GM12878 (cell line): Measurements from ENCODE around the gene L3MBTL1. TPM values are rescaled to one million over a fixed set of nuclear protein-coding genes. Genes with fewer than 3 reads are reported as not detected.

ENCODE experiments used
- BMI1 ChIP-seq: fragments of 450-650 bp; IDR thresholded peaks from 2 replicates; pipeline ENCODE4 v1.6.1; 2016; ENCODE audit warnings: mild to moderate bottlenecking, moderate library complexity, borderline replicate concordance
- CHD4 ChIP-seq: fragments of 200-600 bp; sonication (generic); IDR thresholded peaks from 2 replicates; pipeline ENCODE4 v1.6.1; 2016; ENCODE audit warnings: mild to moderate bottlenecking
- CTCF ChIP-seq, 3 experiments: IDR thresholded peaks in 2 of 3; conservative IDR thresholded peaks in 1 of 3; 2 replicates each; pipeline ENCODE4 v1.5.1; 2011; ENCODE audit warnings: low read depth in 3 of 3, low read length in 3 of 3, mild to moderate bottlenecking in 3 of 3, control low read depth in 2 of 3, moderate library complexity in 2 of 3, inconsistent platforms in 1 of 3, mixed read lengths in 1 of 3; ENCODE audit not compliant: control insufficient read depth in 2 of 3, insufficient read depth in 1 of 3; ENCODE audit errors: extremely low read depth in 1 of 3
- ETV6 ChIP-seq, 2 experiments: fragments of 450-650 bp in 1 of 2; IDR thresholded peaks in 1 of 2; conservative IDR thresholded peaks in 1 of 2; 2 replicates each; pipeline ENCODE4 v1.6.1; 2014; ENCODE audit warnings: antibody characterized with exemption in 1 of 2, borderline replicate concordance in 1 of 2, low read depth in 1 of 2, mild to moderate bottlenecking in 1 of 2, moderate library complexity in 1 of 2
- IRF4 ChIP-seq: IDR thresholded peaks from 2 replicates; pipeline ENCODE4 v1.6.1; 2011; ENCODE audit warnings: low read depth, low read length
- JUND ChIP-seq: IDR thresholded peaks from 2 replicates; pipeline ENCODE4 v1.6.1; 2012; ENCODE audit warnings: low read depth, mild to moderate bottlenecking, low read length, improper control_type of control experiment, moderate library complexity
- PKNOX1 ChIP-seq: fragments of 450-650 bp; IDR thresholded peaks from 2 replicates; pipeline ENCODE4 v1.6.1; 2016; ENCODE audit warnings: mild to moderate bottlenecking
- POLR2A ChIP-seq: IDR thresholded peaks from 2 replicates; pipeline ENCODE4 v1.6.1; 2011; ENCODE audit warnings: low read depth, mild to moderate bottlenecking, low read length
- RB1 ChIP-seq: fragments of 450-650 bp; formaldehyde crosslinking; IDR thresholded peaks from 2 replicates; pipeline ENCODE4 v1.6.1; 2017; ENCODE audit warnings: mild to moderate bottlenecking, borderline replicate concordance
- RCOR1 ChIP-seq: conservative IDR thresholded peaks from 2 replicates; pipeline ENCODE4 v1.6.1; 2012; ENCODE audit warnings: low read depth, low read length, improper control_type of control experiment
- SPI1 ChIP-seq: IDR thresholded peaks from 2 replicates; pipeline ENCODE4 v1.6.1; 2011; ENCODE audit warnings: low read depth, mild to moderate bottlenecking, low read length, moderate library complexity, borderline replicate concordance; ENCODE audit not compliant: insufficient read depth
- ZNF24 ChIP-seq: fragments of 450-650 bp; IDR thresholded peaks from 2 replicates; pipeline ENCODE4 v1.6.1; 2017; ENCODE audit warnings: antibody characterized with exemption, mild to moderate bottlenecking
- ZNF687 ChIP-seq: fragments of 450-650 bp; IDR thresholded peaks from 2 replicates; pipeline ENCODE4 v1.6.1; 2017; ENCODE audit warnings: mild to moderate bottlenecking, moderate library complexity
- ZSCAN29 ChIP-seq: fragments of 450-650 bp; IDR thresholded peaks from 2 replicates; pipeline ENCODE4 v1.6.1; 2017; ENCODE audit warnings: mild to moderate bottlenecking, moderate library complexity
- polyA plus RNA-seq, 11 experiments: library from polyadenylated mRNA; depleted of rRNA in 4 of 11; unstranded in 6 of 11; stranded (reverse) in 5 of 11; fragments of >200 nt; fragmentation: Nextera tagmentation in 4 of 11; fragmentation: Illumina TruSeq in 1 of 11; extraction: Ambion mirVana in 4 of 11; extraction: Trizol in 1 of 11; gene quantifications; 1 replicate in 1 of 11; 2 replicates in 10 of 11; pipeline versions ENCODE4 v1.2.1 to v1.2.3, GENCODE V29; 2011 to 2016; ENCODE audit warnings: inconsistent platforms in 2 of 11, missing spikeins in 2 of 11, low read depth in 1 of 11
- total RNA-seq, 4 experiments: library from RNA; depleted of rRNA in 3 of 4; stranded (reverse); fragments of >200 nt in 3 of 4; fragmentation: Illumina TruSeq in 1 of 4; extraction: Trizol in 1 of 4; gene quantifications; 2 replicates each; pipeline versions ENCODE4 v1.2.1 to v1.2.3, GENCODE V29; 2013 to 2021
- TF ChIP-seq, protein P1 (sequence below): fragments of 450-650 bp; IDR thresholded peaks from 2 replicates; pipeline ENCODE4 v1.6.1; 2017; ENCODE audit warnings: antibody characterized with exemption, mild to moderate bottlenecking, moderate library complexity
- TF ChIP-seq, protein P2 (sequence below): fragments of 450-650 bp; IDR thresholded peaks from 2 replicates; pipeline ENCODE4 v1.6.1; 2017; ENCODE audit warnings: mild to moderate bottlenecking, low read depth, inconsistent platforms; ENCODE audit not compliant: poor library complexity, severe bottlenecking

The L3MBTL1 gene
- total and polyA plus RNA-seq, 10 of the 15 experiments (the other 5 are each of a cell fraction or from before 2014, with no cell fraction given), result 0.56 to 6.6 (median 3.9) TPM

GRCh38 chr20:43459022-43459942, 48.2 kb upstream of the L3MBTL1 start (continued):
- TF ChIP-seq ZNF24, result no peak
- no peak for TF ChIP-seq BMI1
- no peak for TF ChIP-seq RB1
- TF ChIP-seq PKNOX1, result no peak
- no peak for TF ChIP-seq RCOR1
- TF ChIP-seq CHD4, result no peak
- TF ChIP-seq ETV6 (conservative IDR thresholded peaks at IDR 0.05 in 1 of 2, IDR thresholded peaks at IDR 0.05 in 1 of 2; ENCODE audit: borderline replicate concordance in 1 of 2, low read depth in 1 of 2), result no peak
- no peak for TF ChIP-seq JUND
- TF ChIP-seq, protein P1, sequence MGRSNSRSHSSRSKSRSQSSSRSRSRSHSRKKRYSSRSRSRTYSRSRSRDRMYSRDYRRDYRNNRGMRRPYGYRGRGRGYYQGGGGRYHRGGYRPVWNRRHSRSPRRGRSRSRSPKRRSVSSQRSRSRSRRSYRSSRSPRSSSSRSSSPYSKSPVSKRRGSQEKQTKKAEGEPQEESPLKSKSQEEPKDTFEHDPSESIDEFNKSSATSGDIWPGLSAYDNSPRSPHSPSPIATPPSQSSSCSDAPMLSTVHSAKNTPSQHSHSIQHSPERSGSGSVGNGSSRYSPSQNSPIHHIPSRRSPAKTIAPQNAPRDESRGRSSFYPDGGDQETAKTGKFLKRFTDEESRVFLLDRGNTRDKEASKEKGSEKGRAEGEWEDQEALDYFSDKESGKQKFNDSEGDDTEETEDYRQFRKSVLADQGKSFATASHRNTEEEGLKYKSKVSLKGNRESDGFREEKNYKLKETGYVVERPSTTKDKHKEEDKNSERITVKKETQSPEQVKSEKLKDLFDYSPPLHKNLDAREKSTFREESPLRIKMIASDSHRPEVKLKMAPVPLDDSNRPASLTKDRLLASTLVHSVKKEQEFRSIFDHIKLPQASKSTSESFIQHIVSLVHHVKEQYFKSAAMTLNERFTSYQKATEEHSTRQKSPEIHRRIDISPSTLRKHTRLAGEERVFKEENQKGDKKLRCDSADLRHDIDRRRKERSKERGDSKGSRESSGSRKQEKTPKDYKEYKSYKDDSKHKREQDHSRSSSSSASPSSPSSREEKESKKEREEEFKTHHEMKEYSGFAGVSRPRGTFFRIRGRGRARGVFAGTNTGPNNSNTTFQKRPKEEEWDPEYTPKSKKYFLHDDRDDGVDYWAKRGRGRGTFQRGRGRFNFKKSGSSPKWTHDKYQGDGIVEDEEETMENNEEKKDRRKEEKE, result no peak
- no peak for TF ChIP-seq ZSCAN29
- TF ChIP-seq, protein P2, sequence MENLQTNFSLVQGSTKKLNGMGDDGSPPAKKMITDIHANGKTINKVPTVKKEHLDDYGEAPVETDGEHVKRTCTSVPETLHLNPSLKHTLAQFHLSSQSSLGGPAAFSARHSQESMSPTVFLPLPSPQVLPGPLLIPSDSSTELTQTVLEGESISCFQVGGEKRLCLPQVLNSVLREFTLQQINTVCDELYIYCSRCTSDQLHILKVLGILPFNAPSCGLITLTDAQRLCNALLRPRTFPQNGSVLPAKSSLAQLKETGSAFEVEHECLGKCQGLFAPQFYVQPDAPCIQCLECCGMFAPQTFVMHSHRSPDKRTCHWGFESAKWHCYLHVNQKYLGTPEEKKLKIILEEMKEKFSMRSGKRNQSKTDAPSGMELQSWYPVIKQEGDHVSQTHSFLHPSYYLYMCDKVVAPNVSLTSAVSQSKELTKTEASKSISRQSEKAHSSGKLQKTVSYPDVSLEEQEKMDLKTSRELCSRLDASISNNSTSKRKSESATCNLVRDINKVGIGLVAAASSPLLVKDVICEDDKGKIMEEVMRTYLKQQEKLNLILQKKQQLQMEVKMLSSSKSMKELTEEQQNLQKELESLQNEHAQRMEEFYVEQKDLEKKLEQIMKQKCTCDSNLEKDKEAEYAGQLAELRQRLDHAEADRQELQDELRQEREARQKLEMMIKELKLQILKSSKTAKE, result no peak
- TF ChIP-seq ZNF687, result peak; percentile 52; the same call in 1 of the 2 replicates
- TF ChIP-seq POLR2A, result peak; percentile 33; the same call in 1 of the 2 replicates
- TF ChIP-seq SPI1, result no peak
- TF ChIP-seq CTCF (IDR thresholded peaks at IDR 0.05 in 2 of 3, conservative IDR thresholded peaks at IDR 0.05 in 1 of 3; ENCODE audit: control insufficient read depth in 2 of 3, extremely low read depth in 1 of 3, insufficient read depth in 1 of 3, low read depth in 3 of 3, low read length in 3 of 3), result no peak
- no peak for TF ChIP-seq IRF4
